HEK293 (cell line): Measurements from ENCODE around the gene FSIP1.

Experiments
- CTCF ChIA-PET: fragments of 350-600 bp; formaldehyde crosslinking; extraction: SDS; loops from one replicate; lab custom pipeline; 2021; ENCODE audit warnings: antibody characterized with exemption; lab: Yijun Ruan, JAX
- POLR2A ChIA-PET: fragments of 300-600 bp; formaldehyde crosslinking; extraction: SDS; loops from one replicate; lab custom pipeline; 2020; ENCODE audit warnings: antibody characterized with exemption, inconsistent platforms; lab: Yijun Ruan, JAX
- H3K27ac ChIP-seq: fragments of 200-500 bp; sonication (Bioruptor generic); 2 replicates; pipeline ENCODE4 v1.5.1; 2014; ENCODE audit warnings: low read depth, low read length, control low read depth, inconsistent platforms; ENCODE audit errors: extremely low read depth
- H3K36me3 ChIP-seq, 2 experiments: fragments of 200-500 bp in 1 of 2; sonication (Bioruptor generic) in 1 of 2; 1 replicate in 1 of 2; 2 replicates in 1 of 2; pipeline ENCODE4 v1.5.1; 2014 to 2017; ENCODE audit warnings: inconsistent platforms in 2 of 2, low read length in 2 of 2; ENCODE audit not compliant: control insufficient read depth in 2 of 2, insufficient read depth in 1 of 2
- H3K4me1 ChIP-seq: fragments of 200-500 bp; sonication (Bioruptor generic); 2 replicates; pipeline ENCODE4 v1.5.1; 2014; ENCODE audit warnings: mild to moderate bottlenecking, low read length, inconsistent platforms; ENCODE audit not compliant: control insufficient read depth, insufficient read depth
- H3K4me3 ChIP-seq: 2 replicates; pipeline ENCODE4 v1.5.1; 2011; ENCODE audit warnings: low read depth, mild to moderate bottlenecking, control low read depth, low read length, moderate library complexity
- H3K9me3 ChIP-seq: fragments of 200-500 bp; sonication (Bioruptor generic); 2 replicates; pipeline ENCODE4 v1.5.1; 2014; ENCODE audit warnings: low read depth, low read length, inconsistent platforms; ENCODE audit not compliant: control insufficient read depth, insufficient read depth
- CTCF ChIP-seq: fragments of 450-650 bp; formaldehyde crosslinking; IDR thresholded peaks from 2 replicates; pipeline ENCODE4 v1.5.1; 2016; ENCODE audit warnings: missing biosample characterization, missing genetic modification characterization
- GFI1B ChIP-seq: fragments of 450-650 bp; formaldehyde crosslinking; IDR thresholded peaks from 2 replicates; pipeline ENCODE4 v1.5.1; 2016; ENCODE audit warnings: missing biosample characterization, missing genetic modification characterization
- HOXA7 ChIP-seq: sonication (generic); formaldehyde crosslinking; IDR thresholded peaks from 2 replicates; pipeline ENCODE4 v1.8.1; 2022; ENCODE audit warnings: missing genetic modification reagents, borderline replicate concordance
- IKZF3 ChIP-seq: fragments of 450-650 bp; IDR thresholded peaks from 2 replicates; pipeline ENCODE4 v1.5.0; 2018; ENCODE audit warnings: missing biosample characterization, mild to moderate bottlenecking, missing genetic modification characterization, moderate library complexity
- KLF17 ChIP-seq: fragments of 450-650 bp; formaldehyde crosslinking; IDR thresholded peaks from 2 replicates; pipeline ENCODE4 v1.5.1; 2016; ENCODE audit warnings: missing biosample characterization, missing genetic modification characterization
- MZF1 ChIP-seq: fragments of 450-650 bp; formaldehyde crosslinking; IDR thresholded peaks from 2 replicates; pipeline ENCODE4 v1.5.1; 2017; ENCODE audit warnings: missing biosample characterization, missing genetic modification characterization, borderline replicate concordance
- REPIN1 ChIP-seq: fragments of 450-650 bp; formaldehyde crosslinking; IDR thresholded peaks from 2 replicates; pipeline ENCODE4 v1.5.1; 2017; ENCODE audit warnings: missing biosample characterization, missing genetic modification characterization, low read depth
- SCRT2 ChIP-seq: fragments of 450-650 bp; formaldehyde crosslinking; IDR thresholded peaks from 2 replicates; pipeline ENCODE4 v1.5.1; 2016; ENCODE audit warnings: missing biosample characterization, missing genetic modification characterization
- TRIM28 ChIP-seq: IDR thresholded peaks from 2 replicates; pipeline ENCODE4 v1.6.1; 2011; ENCODE audit warnings: low read length, control low read depth, borderline replicate concordance
- ZBTB49 ChIP-seq: fragments of 450-650 bp; formaldehyde crosslinking; IDR thresholded peaks from 2 replicates; pipeline ENCODE4 v1.5.1; 2016; ENCODE audit warnings: missing biosample characterization, missing genetic modification characterization, low read depth
- ZIC2 ChIP-seq: fragments of 450-650 bp; formaldehyde crosslinking; IDR thresholded peaks from 2 replicates; pipeline ENCODE4 v1.5.1; 2016; ENCODE audit warnings: missing biosample characterization, missing genetic modification characterization
- ZNF169 ChIP-seq: fragments of 450-650 bp; formaldehyde crosslinking; IDR thresholded peaks from 2 replicates; pipeline ENCODE4 v1.5.1; 2016; ENCODE audit warnings: missing biosample characterization, missing genetic modification characterization
- ZNF19 ChIP-seq: fragments of 450-650 bp; formaldehyde crosslinking; IDR thresholded peaks from 2 replicates; pipeline ENCODE4; 2016; ENCODE audit warnings: missing biosample characterization, missing genetic modification characterization, low read depth
- ZNF354C ChIP-seq: fragments of 450-650 bp; formaldehyde crosslinking; IDR thresholded peaks from 2 replicates; pipeline ENCODE4 v1.5.1; 2016; ENCODE audit warnings: missing biosample characterization, missing genetic modification characterization, low read depth, borderline replicate concordance
- ZNF394 ChIP-seq: fragments of 450-650 bp; formaldehyde crosslinking; IDR thresholded peaks from 2 replicates; pipeline ENCODE4 v1.5.1; 2016; ENCODE audit warnings: missing biosample characterization, missing genetic modification characterization, mild to moderate bottlenecking, moderate library complexity, borderline replicate concordance
- ZNF398 ChIP-seq: fragments of 450-650 bp; formaldehyde crosslinking; IDR thresholded peaks from 2 replicates; pipeline ENCODE4 v1.5.1; 2017; ENCODE audit warnings: missing biosample characterization, missing genetic modification characterization
- ZNF529 ChIP-seq: fragments of 450-650 bp; formaldehyde crosslinking; IDR thresholded peaks from 2 replicates; pipeline ENCODE4 v1.5.1; 2017; ENCODE audit warnings: missing genetic modification characterization, missing biosample characterization; ENCODE audit not compliant: insufficient replicate concordance
- ZNF555 ChIP-seq: fragments of 450-650 bp; formaldehyde crosslinking; conservative IDR thresholded peaks from 2 replicates; pipeline ENCODE4 v1.5.1; 2017; ENCODE audit warnings: missing biosample characterization, mild to moderate bottlenecking, missing genetic modification characterization, inconsistent platforms
- ZNF558 ChIP-seq: fragments of 450-650 bp; formaldehyde crosslinking; IDR thresholded peaks from 2 replicates; pipeline ENCODE4 v1.5.1; 2016; ENCODE audit warnings: missing biosample characterization, missing genetic modification characterization
- ZNF560 ChIP-seq: fragments of 450-650 bp; formaldehyde crosslinking; IDR thresholded peaks from 2 replicates; pipeline ENCODE4 v1.5.1; 2017; ENCODE audit warnings: missing biosample characterization, missing genetic modification characterization, borderline replicate concordance
- ZNF629 ChIP-seq: fragments of 450-650 bp; formaldehyde crosslinking; IDR thresholded peaks from 2 replicates; pipeline ENCODE4 v1.5.1; 2017; ENCODE audit warnings: missing biosample characterization, missing genetic modification characterization
- ZNF701 ChIP-seq: fragments of 450-650 bp; formaldehyde crosslinking; IDR thresholded peaks from 2 replicates; pipeline ENCODE4 v1.5.1; 2016; ENCODE audit warnings: missing biosample characterization, missing genetic modification characterization
- TF ChIP-seq, protein P1 (sequence below): fragments of 450-650 bp; formaldehyde crosslinking; IDR thresholded peaks from 2 replicates; pipeline ENCODE4 v1.5.1; 2017; ENCODE audit warnings: missing biosample characterization, missing genetic modification characterization
- TF ChIP-seq, protein P2 (sequence below): fragments of 450-650 bp; formaldehyde crosslinking; IDR thresholded peaks from 2 replicates; pipeline ENCODE4 v1.5.1; 2016; ENCODE audit warnings: missing biosample characterization, missing genetic modification characterization

FSIP1 gene

DNA sequence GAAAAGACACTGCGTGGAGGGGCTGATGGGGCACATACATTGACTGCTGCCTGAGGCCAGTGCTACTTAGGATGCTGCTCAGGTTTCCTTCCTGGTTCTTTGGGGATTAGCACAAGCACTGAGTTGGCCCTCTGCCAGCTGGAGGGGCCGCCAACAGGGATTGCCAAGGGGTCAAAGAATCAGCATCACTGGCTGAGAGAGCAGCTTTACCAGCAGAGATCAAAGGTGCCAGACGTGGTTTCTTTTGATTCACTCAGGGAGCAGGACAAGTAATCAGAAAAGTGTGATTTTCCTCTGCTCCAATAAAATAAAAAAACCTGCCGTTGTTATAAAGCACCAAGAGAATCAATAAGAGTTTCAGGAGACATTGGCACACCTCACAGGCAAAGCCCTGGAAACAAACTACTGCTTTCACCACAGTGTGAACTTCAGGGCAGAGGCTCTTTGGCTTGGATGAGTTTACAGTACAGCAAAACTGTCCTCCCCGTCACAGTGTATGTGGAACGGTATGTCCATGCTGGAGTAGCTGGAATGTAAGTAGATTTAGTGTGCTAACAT is 45.8 kb upstream of the FSIP1 start (continued):
- TF ChIP-seq MZF1 (tag by site-specific recombination) = peak; percentile 91
- TF ChIP-seq CTCF = no peak
- TF ChIP-seq IKZF3 = peak; percentile 20; the same call in 1 of the 2 replicates
- no peak for TF ChIP-seq ZNF560
- TF ChIP-seq ZNF529 (tag by site-specific recombination) = no peak
- no peak for TF ChIP-seq ZNF555 (tag by site-specific recombination)
- TF ChIP-seq, protein P1, sequence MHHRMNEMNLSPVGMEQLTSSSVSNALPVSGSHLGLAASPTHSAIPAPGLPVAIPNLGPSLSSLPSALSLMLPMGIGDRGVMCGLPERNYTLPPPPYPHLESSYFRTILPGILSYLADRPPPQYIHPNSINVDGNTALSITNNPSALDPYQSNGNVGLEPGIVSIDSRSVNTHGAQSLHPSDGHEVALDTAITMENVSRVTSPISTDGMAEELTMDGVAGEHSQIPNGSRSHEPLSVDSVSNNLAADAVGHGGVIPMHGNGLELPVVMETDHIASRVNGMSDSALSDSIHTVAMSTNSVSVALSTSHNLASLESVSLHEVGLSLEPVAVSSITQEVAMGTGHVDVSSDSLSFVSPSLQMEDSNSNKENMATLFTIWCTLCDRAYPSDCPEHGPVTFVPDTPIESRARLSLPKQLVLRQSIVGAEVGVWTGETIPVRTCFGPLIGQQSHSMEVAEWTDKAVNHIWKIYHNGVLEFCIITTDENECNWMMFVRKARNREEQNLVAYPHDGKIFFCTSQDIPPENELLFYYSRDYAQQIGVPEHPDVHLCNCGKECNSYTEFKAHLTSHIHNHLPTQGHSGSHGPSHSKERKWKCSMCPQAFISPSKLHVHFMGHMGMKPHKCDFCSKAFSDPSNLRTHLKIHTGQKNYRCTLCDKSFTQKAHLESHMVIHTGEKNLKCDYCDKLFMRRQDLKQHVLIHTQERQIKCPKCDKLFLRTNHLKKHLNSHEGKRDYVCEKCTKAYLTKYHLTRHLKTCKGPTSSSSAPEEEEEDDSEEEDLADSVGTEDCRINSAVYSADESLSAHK (tag by site-specific recombination) = 0 out of 2 replicates have a peak, but pooled peaks have one; percentile 11
- no peak for TF ChIP-seq ZNF398 (tag by site-specific recombination)
- TF ChIP-seq GFI1B (tag by site-specific recombination) = no peak
- TF ChIP-seq ZNF19 (tag by site-specific recombination) = no peak
- TF ChIP-seq ZIC2 (tag by site-specific recombination) = no peak
- TF ChIP-seq TRIM28 = peak; percentile 18; the same call in 1 of the 2 replicates
- no peak for TF ChIP-seq ZBTB49 (tag by site-specific recombination)

GRCh38 chr15:39826975-39827374 is 44.3 kb upstream of the FSIP1 start:
- CTCF ChIA-PET = no interaction called here
- H3K27ac ChIP-seq = no peak overlapping the region
- no peak overlapping the region for H3K4me3 ChIP-seq
- H3K4me1 ChIP-seq = 0 out of 2 replicates have a peak, but pooled peaks cover 3% of the 10 kb centered on the region
- no peaks in the 10 kb centered on the region for H3K36me3 ChIP-seq
- POLR2A ChIA-PET = no interaction called here
- H3K9me3 ChIP-seq = no peaks in the 10 kb centered on the region
- TF ChIP-seq ZNF629 (tag by site-specific recombination) = no peak
- no peak for TF ChIP-seq ZNF398 (tag by site-specific recombination)
- no peak for TF ChIP-seq ZNF169 (tag by site-specific recombination)
- no peak for TF ChIP-seq ZNF558 (tag by site-specific recombination)
- TF ChIP-seq ZNF354C (tag by site-specific recombination) = no peak
- TF ChIP-seq KLF17 (tag by site-specific recombination) = no peak
- TF ChIP-seq HOXA7 (CRISPR knock-in tag) = no peak
- TF ChIP-seq, protein P2, sequence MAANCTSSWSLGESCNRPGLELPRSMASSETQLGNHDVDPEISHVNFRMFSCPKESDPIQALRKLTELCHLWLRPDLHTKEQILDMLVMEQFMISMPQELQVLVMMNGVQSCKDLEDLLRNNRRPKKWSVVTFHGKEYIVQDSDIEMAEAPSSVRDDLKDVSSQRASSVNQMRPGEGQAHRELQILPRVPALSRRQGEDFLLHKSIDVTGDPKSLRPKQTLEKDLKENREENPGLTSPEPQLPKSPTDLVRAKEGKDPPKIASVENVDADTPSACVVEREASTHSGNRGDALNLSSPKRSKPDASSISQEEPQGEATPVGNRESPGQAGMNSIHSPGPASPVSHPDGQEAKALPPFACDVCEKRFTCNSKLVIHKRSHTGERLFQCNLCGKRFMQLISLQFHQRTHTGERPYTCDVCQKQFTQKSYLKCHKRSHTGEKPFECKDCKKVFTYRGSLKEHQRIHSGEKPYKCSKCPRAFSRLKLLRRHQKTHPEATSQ (tag by site-specific recombination) = no peak
- TF ChIP-seq ZNF701 (tag by site-specific recombination) = no peak
- no peak for TF ChIP-seq SCRT2 (tag by site-specific recombination)
- TF ChIP-seq ZNF394 (tag by site-specific recombination) = no peak
- TF ChIP-seq REPIN1 (tag by site-specific recombination) = no peak
